GM21737 (cell line): ENCODE results near the gene GPR148.

Experiments
- ATAC-seq: cut with Tn5 transposase; IDR thresholded peaks from one replicate; pipeline ENCODE4 v1.9.1; 2021; ENCODE audit warnings: mild to moderate bottlenecking, moderate library complexity; ENCODE audit not compliant: unreplicated experiment

The GPR148 gene

GRCh38 chr2:130768191-130768855, 39.5 kb downstream of the GPR148 start:
- no peak for ATAC-seq

DNA sequence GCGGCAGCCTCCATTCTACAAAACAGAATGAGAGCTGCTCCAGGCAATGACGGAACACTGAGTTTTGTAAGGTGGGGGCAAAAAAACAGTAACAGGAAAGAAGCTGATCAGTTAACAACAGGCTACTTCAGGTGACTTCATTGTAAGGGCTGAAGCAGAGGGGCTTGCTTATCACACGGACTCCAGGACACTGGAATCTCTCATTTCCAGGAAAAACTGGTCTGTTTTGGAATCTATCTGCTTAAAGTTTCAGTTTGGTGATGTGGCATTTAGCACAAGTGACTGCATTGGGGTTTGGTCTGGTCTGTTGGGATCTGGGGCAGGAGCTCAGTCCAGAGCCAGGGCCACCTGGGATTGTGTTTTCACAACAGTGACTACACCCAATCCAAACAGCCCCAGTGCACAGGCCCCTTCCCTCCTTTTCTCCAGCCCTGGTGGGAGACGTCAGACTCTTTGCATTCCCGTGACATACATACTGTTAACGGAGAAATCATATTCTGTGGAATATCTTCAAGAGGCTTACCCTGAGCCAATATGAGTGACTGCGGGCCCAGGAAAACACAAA, 40.6 kb downstream of the GPR148 start:
- no peak for ATAC-seq

- no peak for ATAC-seq
Observed at GRCh38 chr2:130776550-130776949, 47.7 kb downstream of the GPR148 start.

DNA sequence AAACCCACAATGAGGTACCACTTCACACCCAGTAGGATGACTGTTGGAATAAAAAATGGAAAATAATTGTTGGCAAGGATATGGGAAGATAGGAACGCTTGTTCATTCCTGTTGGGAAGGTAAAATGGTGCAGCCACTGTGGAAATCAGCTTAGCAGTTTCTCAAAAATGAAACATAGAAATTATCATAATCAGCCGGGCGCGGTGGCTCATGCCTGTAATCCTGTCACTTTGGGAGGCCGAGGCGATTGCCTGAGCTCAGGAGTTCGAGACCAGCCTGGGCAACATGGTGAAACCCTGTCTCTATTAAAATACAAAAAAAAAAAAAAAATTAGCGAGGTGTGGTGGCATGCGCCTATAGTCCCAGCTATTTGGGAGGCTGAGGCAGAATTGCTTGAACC, 49.9 kb downstream of the GPR148 start:
- ATAC-seq: no peak
